CD4-positive, alpha-beta T cell treated with Interleukin-2 at 100 ng/mL for 4 hours (primary cell): ENCODE measurements around the gene TMPRSS7.

Experiments
- DNase-seq: peaks from one replicate; pipeline ENCODE4 v3.0.0-alpha.2; 2020; ENCODE audit warnings: low spot score

The TMPRSS7 gene

GRCh38 chr3:112034436-112034835 lies at the start of gene TMPRSS7:
Gene TMPRSS7 (plus strand): TSS chr3:112034736. CDS start chr3:112034846, 110 bp downstream.
- no peak for DNase-seq

- DNase-seq = no peak
Measured at GRCh38 chr3:111986800-111987199, 47.7 kb upstream of the TMPRSS7 start.

GRCh38 chr3:111989061-111989678 lies 45.4 kb upstream of the TMPRSS7 start:
- peak; percentile 60 for DNase-seq

GRCh38 chr3:111993038-111993437 lies 41.5 kb upstream of the TMPRSS7 start:
- no peak for DNase-seq

GRCh38 chr3:111998636-111999483 lies 35.7 kb upstream of the TMPRSS7 start, which contains the start of gene TAGLN3:
Gene TAGLN3 (plus strand): TSS chr3:111998922. CDS start chr3:111999423, 501 bp downstream.
- no peak for DNase-seq

GRCh38 chr3:111999484-112000324 lies 34.8 kb upstream of the TMPRSS7 start:
- no peak for DNase-seq

GRCh38 chr3:112000367-112000771 lies 34.2 kb upstream of the TMPRSS7 start:
- DNase-seq = no peak

- no peak for DNase-seq
Measured at GRCh38 chr3:112000966-112001365, 33.6 kb upstream of the TMPRSS7 start.

GRCh38 chr3:112001526-112001925 lies 33.0 kb upstream of the TMPRSS7 start:
- no peak for DNase-seq

GRCh38 chr3:112002096-112002971 lies 32.2 kb upstream of the TMPRSS7 start:
- DNase-seq = peak; percentile 31

- DNase-seq = no peak
Measured at GRCh38 chr3:112003321-112004080, 31.0 kb upstream of the TMPRSS7 start.

GRCh38 chr3:112004187-112004586 lies 30.3 kb upstream of the TMPRSS7 start:
- no peak for DNase-seq

GRCh38 chr3:112004669-112005068 lies 29.9 kb upstream of the TMPRSS7 start:
- DNase-seq = no peak

- no peak for DNase-seq
Measured at GRCh38 chr3:112005091-112005672, 29.4 kb upstream of the TMPRSS7 start.

GRCh38 chr3:112007633-112008032 lies 26.9 kb upstream of the TMPRSS7 start:
- DNase-seq = no peak

- no peak for DNase-seq
Measured at GRCh38 chr3:112009670-112010069, 24.9 kb upstream of the TMPRSS7 start.

GRCh38 chr3:112010636-112011035 lies 23.9 kb upstream of the TMPRSS7 start:
- DNase-seq = no peak

- DNase-seq = no peak
Measured at GRCh38 chr3:112011376-112011940, 23.1 kb upstream of the TMPRSS7 start.

- no peak for DNase-seq
Measured at GRCh38 chr3:112012205-112012992, 22.1 kb upstream of the TMPRSS7 start.
